HepG2 (cell line): ENCODE measurements around the gene U2AF1L4. TPM values are rescaled to one million over a fixed set of nuclear protein-coding genes. Genes with fewer than 3 reads are reported as not detected.

Experiments used
- ATF4 ChIP-seq, 2 experiments: fragments of 450-650 bp in 1 of 2; sonication (generic) in 1 of 2; formaldehyde crosslinking; IDR thresholded peaks; 2 replicates each; pipeline versions ENCODE4 v1.5.0 to v1.8.0; 2020 to 2022; ENCODE audit warnings: mild to moderate bottlenecking in 1 of 2, missing genetic modification reagents in 1 of 2
- ATM ChIP-seq: fragments of 450-650 bp; IDR thresholded peaks from 2 replicates; pipeline ENCODE4 v1.7.1; 2017; ENCODE audit warnings: mild to moderate bottlenecking, borderline replicate concordance
- CEBPG ChIP-seq: IDR thresholded peaks from 2 replicates; pipeline ENCODE4 v1.6.1; 2016
- GMEB1 ChIP-seq: sonication (generic); formaldehyde crosslinking; IDR thresholded peaks from 2 replicates; pipeline ENCODE4 v1.5.1; 2020; ENCODE audit warnings: missing genetic modification reagents, mild to moderate bottlenecking, borderline replicate concordance
- MLLT10 ChIP-seq: sonication (generic); formaldehyde crosslinking; IDR thresholded peaks from 2 replicates; pipeline ENCODE4 v1.4.0; 2020; ENCODE audit warnings: missing genetic modification reagents
- NONO ChIP-seq, 2 experiments: fragments of 450-650 bp in 1 of 2; sonication (generic) in 1 of 2; formaldehyde crosslinking in 1 of 2; IDR thresholded peaks in 1 of 2; conservative IDR thresholded peaks in 1 of 2; 2 replicates each; pipeline versions ENCODE4 v1.6.1 to v1.8.0; 2017 to 2022; ENCODE audit warnings: mild to moderate bottlenecking in 1 of 2, missing genetic modification reagents in 1 of 2, moderate library complexity in 1 of 2
- NR0B2 ChIP-seq: sonication (generic); formaldehyde crosslinking; IDR thresholded peaks from 2 replicates; pipeline ENCODE4 v1.4.0; 2020; ENCODE audit warnings: mild to moderate bottlenecking, missing genetic modification reagents
- RBM22 ChIP-seq: fragments of 200-400 bp; formaldehyde crosslinking; optimal IDR thresholded peaks from 2 replicates; pipeline ENCODE3; 2017; ENCODE audit warnings: mild to moderate bottlenecking, low read length, moderate library complexity
- RXRA ChIP-seq: sonication (generic); formaldehyde crosslinking; IDR thresholded peaks from 2 replicates; pipeline ENCODE4 v1.5.1; 2020; ENCODE audit warnings: missing genetic modification reagents
- SAP130 ChIP-seq: IDR thresholded peaks from 2 replicates; pipeline ENCODE4 v1.6.1; 2016; ENCODE audit warnings: low read depth
- SRSF4 ChIP-seq: fragments of 200-400 bp; formaldehyde crosslinking; IDR thresholded peaks from one replicate; pipeline ENCODE4 v1.6.1; 2018; ENCODE audit warnings: mild to moderate bottlenecking, low read depth, low read length, moderate library complexity; ENCODE audit not compliant: poor library complexity, severe bottlenecking
- TBP ChIP-seq: sonication (generic); formaldehyde crosslinking; IDR thresholded peaks from 2 replicates; pipeline ENCODE4 v1.5.0; 2020; ENCODE audit warnings: missing genetic modification reagents
- TEAD3 ChIP-seq: optimal IDR thresholded peaks from 2 replicates; pipeline ENCODE3; 2016; ENCODE audit warnings: borderline replicate concordance
- ZFP62 ChIP-seq: sonication (generic); formaldehyde crosslinking; IDR thresholded peaks from 2 replicates; pipeline ENCODE4 v1.4.0; 2020; ENCODE audit warnings: missing genetic modification reagents
- ZNF83 ChIP-seq: sonication (generic); formaldehyde crosslinking; IDR thresholded peaks from 2 replicates; pipeline ENCODE4 v1.4.0; 2020; ENCODE audit warnings: missing genetic modification reagents, mild to moderate bottlenecking, borderline replicate concordance
- ZNF839 ChIP-seq: sonication (generic); formaldehyde crosslinking; IDR thresholded peaks from 2 replicates; pipeline ENCODE4 v1.4.0; 2020; ENCODE audit warnings: missing genetic modification reagents, mild to moderate bottlenecking, borderline replicate concordance
- ZNF879 ChIP-seq: sonication (generic); formaldehyde crosslinking; IDR thresholded peaks from 2 replicates; pipeline ENCODE4 v1.8.1; 2023; ENCODE audit warnings: missing genetic modification reagents
- ZSCAN29 ChIP-seq: sonication (generic); formaldehyde crosslinking; conservative IDR thresholded peaks from 2 replicates; pipeline ENCODE4 v1.4.0; 2020; ENCODE audit warnings: mild to moderate bottlenecking, missing genetic modification reagents
- ZSCAN31 ChIP-seq: sonication (generic); formaldehyde crosslinking; IDR thresholded peaks from 2 replicates; pipeline ENCODE4 v1.5.0; 2020; ENCODE audit warnings: low read depth, mild to moderate bottlenecking, missing genetic modification reagents
- polyA plus RNA-seq, 8 experiments: library from polyadenylated mRNA; depleted of rRNA in 3 of 8; stranded (reverse) in 7 of 8; unstranded in 1 of 8; fragments of >200 nt; fragmentation: Illumina TruSeq in 4 of 8; extraction: Trizol in 4 of 8; gene quantifications; 2 replicates each; pipeline versions ENCODE4 v1.2.1 to v1.2.3, GENCODE V29; 2011 to 2016; ENCODE audit warnings: low read depth in 4 of 8, missing spikeins in 1 of 8, mixed read lengths in 1 of 8; ENCODE audit not compliant: insufficient read depth in 1 of 8
- total RNA-seq, 5 experiments: library from RNA; depleted of rRNA; stranded (reverse); fragments of >200 nt; fragmentation: Illumina TruSeq; extraction: Trizol; gene quantifications; 2 replicates each; pipeline ENCODE4 v1.2.3, GENCODE V29; 2016; ENCODE audit warnings: low read depth in 1 of 5
- TF ChIP-seq, protein P1 (sequence below): sonication (generic); formaldehyde crosslinking; conservative IDR thresholded peaks from 2 replicates; pipeline ENCODE4 v1.4.0; 2020; ENCODE audit warnings: missing genetic modification reagents
- TF ChIP-seq, protein P2 (sequence below): sonication (generic); formaldehyde crosslinking; IDR thresholded peaks from 2 replicates; pipeline ENCODE4 v1.8.0; 2022; ENCODE audit warnings: mild to moderate bottlenecking, missing genetic modification reagents, moderate library complexity
- TF ChIP-seq, protein P3 (sequence below): sonication (generic); formaldehyde crosslinking; IDR thresholded peaks from 2 replicates; pipeline ENCODE4 v1.4.0; 2020; ENCODE audit warnings: missing genetic modification reagents

U2AF1L4 gene
- total and polyA plus RNA-seq, 2 of the 13 experiments (the other 11 are each of a cell fraction or from before 2014, with no cell fraction given): 7.9 to 15.4 TPM

DNA sequence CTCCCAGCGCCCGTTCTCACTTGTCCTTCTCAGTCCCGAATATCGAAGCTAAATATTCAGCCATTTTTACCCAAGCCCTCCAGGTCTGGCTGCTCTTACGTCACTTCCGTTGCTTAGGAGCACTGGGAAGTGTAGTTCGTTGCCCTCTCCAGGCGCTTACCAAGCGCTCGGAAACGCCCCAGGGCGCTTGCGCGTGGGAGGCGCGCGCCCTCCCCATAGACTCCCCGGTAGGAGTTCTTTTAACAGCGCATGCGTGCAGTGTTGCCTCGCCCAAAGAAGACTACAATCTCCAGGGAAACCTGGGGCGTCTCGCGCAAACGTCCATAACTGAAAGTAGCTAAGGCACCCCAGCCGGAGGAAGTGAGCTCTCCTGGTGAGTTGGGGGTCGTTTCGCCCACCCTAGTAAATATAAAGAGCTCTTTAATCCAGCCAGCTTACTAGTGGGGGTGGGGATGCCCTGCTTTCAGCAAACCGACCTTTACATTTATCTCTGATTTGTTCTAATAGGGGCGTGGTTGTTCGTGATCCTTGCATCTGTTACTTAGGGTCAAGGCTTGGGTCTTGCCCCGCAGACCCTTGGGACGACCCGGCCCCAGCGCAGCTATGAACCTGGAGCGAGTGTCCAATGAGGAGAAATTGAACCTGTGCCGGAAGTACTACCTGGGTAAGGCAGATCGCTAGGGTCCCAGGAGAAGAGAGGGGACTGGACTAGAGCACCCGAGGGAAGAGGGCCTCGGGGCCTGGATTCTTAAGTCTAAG is at the start of gene U2AF1L4, which contains the start of gene PSENEN (continued):
- no peak for TF ChIP-seq NONO (IDR thresholded peaks at IDR 0.05)
- no peak for TF ChIP-seq NONO (CRISPR knock-in tag; conservative IDR thresholded peaks at IDR 0.05)
- TF ChIP-seq, protein P1, sequence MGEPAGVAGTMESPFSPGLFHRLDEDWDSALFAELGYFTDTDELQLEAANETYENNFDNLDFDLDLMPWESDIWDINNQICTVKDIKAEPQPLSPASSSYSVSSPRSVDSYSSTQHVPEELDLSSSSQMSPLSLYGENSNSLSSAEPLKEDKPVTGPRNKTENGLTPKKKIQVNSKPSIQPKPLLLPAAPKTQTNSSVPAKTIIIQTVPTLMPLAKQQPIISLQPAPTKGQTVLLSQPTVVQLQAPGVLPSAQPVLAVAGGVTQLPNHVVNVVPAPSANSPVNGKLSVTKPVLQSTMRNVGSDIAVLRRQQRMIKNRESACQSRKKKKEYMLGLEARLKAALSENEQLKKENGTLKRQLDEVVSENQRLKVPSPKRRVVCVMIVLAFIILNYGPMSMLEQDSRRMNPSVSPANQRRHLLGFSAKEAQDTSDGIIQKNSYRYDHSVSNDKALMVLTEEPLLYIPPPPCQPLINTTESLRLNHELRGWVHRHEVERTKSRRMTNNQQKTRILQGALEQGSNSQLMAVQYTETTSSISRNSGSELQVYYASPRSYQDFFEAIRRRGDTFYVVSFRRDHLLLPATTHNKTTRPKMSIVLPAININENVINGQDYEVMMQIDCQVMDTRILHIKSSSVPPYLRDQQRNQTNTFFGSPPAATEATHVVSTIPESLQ (CRISPR knock-in tag): no peak
- TF ChIP-seq SRSF4: no peak
- TF ChIP-seq MLLT10: no peak
- TF ChIP-seq ATM: no peak
- TF ChIP-seq SAP130 (CRISPR knock-in tag): peak; percentile 82
- no peak for TF ChIP-seq ZNF839
- TF ChIP-seq GMEB1 (CRISPR knock-in tag): peak; percentile 75
- TF ChIP-seq ZFP62 (CRISPR knock-in tag): no peak
- TF ChIP-seq, protein P2, sequence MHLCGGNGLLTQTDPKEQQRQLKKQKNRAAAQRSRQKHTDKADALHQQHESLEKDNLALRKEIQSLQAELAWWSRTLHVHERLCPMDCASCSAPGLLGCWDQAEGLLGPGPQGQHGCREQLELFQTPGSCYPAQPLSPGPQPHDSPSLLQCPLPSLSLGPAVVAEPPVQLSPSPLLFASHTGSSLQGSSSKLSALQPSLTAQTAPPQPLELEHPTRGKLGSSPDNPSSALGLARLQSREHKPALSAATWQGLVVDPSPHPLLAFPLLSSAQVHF: no peak
- TF ChIP-seq, protein P3, sequence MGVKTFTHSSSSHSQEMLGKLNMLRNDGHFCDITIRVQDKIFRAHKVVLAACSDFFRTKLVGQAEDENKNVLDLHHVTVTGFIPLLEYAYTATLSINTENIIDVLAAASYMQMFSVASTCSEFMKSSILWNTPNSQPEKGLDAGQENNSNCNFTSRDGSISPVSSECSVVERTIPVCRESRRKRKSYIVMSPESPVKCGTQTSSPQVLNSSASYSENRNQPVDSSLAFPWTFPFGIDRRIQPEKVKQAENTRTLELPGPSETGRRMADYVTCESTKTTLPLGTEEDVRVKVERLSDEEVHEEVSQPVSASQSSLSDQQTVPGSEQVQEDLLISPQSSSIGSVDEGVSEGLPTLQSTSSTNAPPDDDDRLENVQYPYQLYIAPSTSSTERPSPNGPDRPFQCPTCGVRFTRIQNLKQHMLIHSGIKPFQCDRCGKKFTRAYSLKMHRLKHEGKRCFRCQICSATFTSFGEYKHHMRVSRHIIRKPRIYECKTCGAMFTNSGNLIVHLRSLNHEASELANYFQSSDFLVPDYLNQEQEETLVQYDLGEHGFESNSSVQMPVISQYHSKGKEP: no peak
- no peak for TF ChIP-seq TEAD3 (CRISPR knock-in tag)
- TF ChIP-seq ATF4 (CRISPR knock-in tag; IDR thresholded peaks at IDR 0.05): peak in 1 of 2 experiments; percentile 58; a peak in 2 of 4 replicates
- peak; percentile 22 for TF ChIP-seq RBM22
- no peak for TF ChIP-seq TBP (CRISPR knock-in tag)
- TF ChIP-seq ZNF879 (CRISPR knock-in tag): no peak
- TF ChIP-seq ZNF83 (CRISPR knock-in tag): no peak
- TF ChIP-seq NR0B2: no peak
- TF ChIP-seq RXRA (CRISPR knock-in tag): no peak; the same call in 1 of the 2 replicates
- TF ChIP-seq ZSCAN31 (CRISPR knock-in tag): no peak
- TF ChIP-seq CEBPG: peak; percentile 46; the same call in 1 of the 2 replicates
- no peak for TF ChIP-seq ZSCAN29 (CRISPR knock-in tag)
